Hepatocyte (in vitro differentiated cells): ENCODE data around the gene SYNDIG1. TPM values are rescaled to one million over a fixed set of nuclear protein-coding genes. Genes with fewer than 3 reads are reported as not detected.

Experiments used
- DNase-seq: peaks from one replicate; pipeline ENCODE4 v3.0.0-alpha.2; 2016; ENCODE audit warnings: low spot score
- H2AFZ ChIP-seq: fragments of 200-600 bp; sonication (generic); 2 replicates; pipeline ENCODE4 v1.6.0; 2016; ENCODE audit warnings: antibody characterized with exemption, mild to moderate bottlenecking
- H3K27ac ChIP-seq: fragments of 200-600 bp; sonication (generic); 2 replicates; pipeline ENCODE4 v1.5.1; 2016; ENCODE audit warnings: mild to moderate bottlenecking
- H3K27me3 ChIP-seq: fragments of 200-600 bp; sonication (generic); 2 replicates; pipeline ENCODE4 v1.6.1; 2016
- H3K36me3 ChIP-seq: fragments of 200-600 bp; sonication (generic); replicated peaks from 2 replicates; pipeline ENCODE4 v1.5.1; 2016; ENCODE audit warnings: low read depth; ENCODE audit not compliant: insufficient read depth
- H3K4me1 ChIP-seq: fragments of 200-600 bp; sonication (generic); 2 replicates; pipeline ENCODE4 v1.5.1; 2016; ENCODE audit warnings: mild to moderate bottlenecking, moderate library complexity; ENCODE audit not compliant: insufficient read depth
- H3K4me2 ChIP-seq: fragments of 200-600 bp; sonication (generic); 2 replicates; pipeline ENCODE4 v1.6.0; 2016
- H3K4me3 ChIP-seq: fragments of 200-600 bp; sonication (generic); 2 replicates; pipeline ENCODE4 v1.5.1; 2016; ENCODE audit warnings: mild to moderate bottlenecking
- H3K79me2 ChIP-seq: fragments of 200-600 bp; sonication (generic); 2 replicates; pipeline ENCODE4 v1.6.0; 2017; ENCODE audit warnings: mild to moderate bottlenecking
- H3K9me2 ChIP-seq: fragments of 200-600 bp; sonication (generic); replicated peaks from 2 replicates; pipeline ENCODE4 v1.6.0; 2017; ENCODE audit warnings: mild to moderate bottlenecking; ENCODE audit not compliant: insufficient read depth
- H3K9me3 ChIP-seq: fragments of 200-600 bp; sonication (generic); 2 replicates; pipeline ENCODE4 v1.5.1; 2016; ENCODE audit warnings: low read depth, mild to moderate bottlenecking
- H4K20me1 ChIP-seq: fragments of 200-600 bp; sonication (generic); 2 replicates; pipeline ENCODE4 v1.6.0; 2016; ENCODE audit warnings: mild to moderate bottlenecking; ENCODE audit not compliant: insufficient read depth, poor library complexity, severe bottlenecking
- CTCF ChIP-seq: fragments of 200-600 bp; sonication (generic); IDR thresholded peaks from 2 replicates; pipeline ENCODE4 v1.5.1; 2016; ENCODE audit warnings: antibody characterized with exemption, mild to moderate bottlenecking; ENCODE audit not compliant: poor library complexity
- EZH2 ChIP-seq: fragments of 200-600 bp; sonication (generic); IDR thresholded peaks from 2 replicates; pipeline ENCODE4 v1.6.1; 2016; ENCODE audit warnings: antibody characterized with exemption, mild to moderate bottlenecking, borderline replicate concordance
- EZH2phosphoT487 ChIP-seq: fragments of 200-600 bp; sonication (generic); IDR thresholded peaks from one replicate; pipeline ENCODE4 v1.6.1; 2018; ENCODE audit warnings: antibody characterized with exemption, mild to moderate bottlenecking, low read depth, moderate library complexity; ENCODE audit not compliant: unreplicated experiment, severe bottlenecking
- WGBS: methylation state at CpG from one replicate; pipeline ENCODE4 v1.1.6; 2016; ENCODE audit warnings: low lambda C conversion rate; ENCODE audit errors: missing lambda C conversion rate; 5-methylcytosine and 5-hydroxymethylcytosine counted together
- polyA plus RNA-seq: library from polyadenylated mRNA; unstranded; fragments of >200 nt; fragmentation: Nextera tagmentation; extraction: Ambion mirVana; gene quantifications from 2 replicates; pipeline ENCODE4 v1.2.1, GENCODE V29; 2016
- total RNA-seq: library from RNA; depleted of rRNA; stranded (reverse); fragments of >200 nt; gene quantifications from 2 replicates; pipeline ENCODE4 v1.2.3, GENCODE V29; 2014

Gene SYNDIG1
- total and polyA plus RNA-seq, 2 experiments from 2014 or later = 1.5 to 2.3 TPM

DNA sequence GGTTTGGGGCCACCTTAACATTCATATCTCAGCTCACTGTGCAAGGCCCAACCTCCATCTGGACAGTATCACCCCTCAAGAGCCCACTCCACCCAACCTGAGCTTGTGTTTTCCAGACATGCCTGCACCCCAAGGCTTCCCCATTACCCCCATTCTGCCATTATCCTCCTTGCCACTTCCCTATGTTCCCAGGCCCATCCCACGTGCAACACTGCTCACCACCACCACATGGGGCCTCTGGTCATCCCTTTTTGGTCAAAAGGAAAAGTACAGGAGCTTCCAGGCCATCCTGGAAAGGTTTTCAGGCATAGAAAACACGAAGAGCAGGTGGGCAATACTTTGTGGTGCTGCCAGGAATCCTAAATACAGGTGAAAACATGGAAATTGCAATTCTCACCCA is 140.3 kb downstream of the SYNDIG1 start:
- Histone ChIP-seq H3K4me1 (no peaks in the 10 kb centered on the region), H3K4me2 (no peak overlapping the region), H2AFZ (no peak overlapping the region), H4K20me1 (no peaks in the 10 kb centered on the region), H3K9me3 (no peaks in the 10 kb centered on the region), H3K9me2 (no peaks in the 10 kb centered on the region), H3K27ac (no peak overlapping the region), H3K79me2 (no peaks in the 10 kb centered on the region), H3K4me3 (no peak overlapping the region), H3K36me3 (no peaks in the 10 kb centered on the region), H3K27me3 (no peaks in the 10 kb centered on the region)
- WGBS = 67% methylated on average over 2 of the region's 2 CpGs
- TF ChIP-seq EZH2phosphoT487 = no peak
- no peak for TF ChIP-seq EZH2
- no peak for TF ChIP-seq CTCF
- DNase-seq = no peak

DNA sequence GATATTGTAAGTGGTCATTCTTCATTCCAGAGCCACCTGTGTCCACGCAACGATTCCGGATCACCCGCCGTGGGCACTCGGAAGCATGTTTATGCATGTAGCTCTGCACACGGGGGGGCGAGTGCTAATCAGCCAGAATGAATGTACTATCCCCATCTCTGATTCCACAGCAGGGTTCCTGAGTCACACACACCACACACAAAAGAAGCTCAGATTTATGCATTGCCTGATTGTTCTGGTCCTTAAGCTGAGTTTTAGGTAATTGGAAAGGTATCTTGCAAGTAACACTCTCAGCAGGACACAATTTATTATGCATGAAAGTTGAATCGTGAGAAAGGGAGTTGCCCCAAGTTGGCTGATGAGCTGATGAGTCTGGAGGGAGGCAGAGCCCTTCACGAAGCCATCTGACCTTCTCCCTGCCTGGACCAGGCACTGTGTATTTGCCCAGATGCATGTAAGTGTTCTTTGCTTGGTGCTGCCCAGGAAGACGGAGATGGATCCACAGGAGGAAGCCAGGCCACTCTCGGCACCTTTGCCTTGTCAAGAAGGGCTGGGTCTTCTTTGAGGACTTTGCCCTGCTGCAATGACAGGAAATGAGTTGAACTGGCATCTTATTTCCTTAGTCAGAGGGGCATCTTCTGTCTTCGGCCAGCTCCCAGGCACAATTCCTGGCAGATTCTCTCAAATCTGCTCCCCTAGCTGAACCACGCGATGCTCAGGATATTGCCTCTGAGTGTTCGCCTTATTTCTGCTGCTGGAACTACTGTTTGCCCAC is 141.1 kb downstream of the SYNDIG1 start:
- Histone ChIP-seq H4K20me1 (no peaks in the 10 kb centered on the region), H3K27ac (no peak overlapping the region), H3K79me2 (no peaks in the 10 kb centered on the region), H2AFZ (no peak overlapping the region), H3K4me1 (no peaks in the 10 kb centered on the region), H3K9me3 (no peaks in the 10 kb centered on the region), H3K9me2 (no peaks in the 10 kb centered on the region), H3K4me3 (no peak overlapping the region), H3K36me3 (no peaks in the 10 kb centered on the region), H3K27me3 (no peaks in the 10 kb centered on the region), H3K4me2 (no peak overlapping the region)
- no peak for DNase-seq
- TF ChIP-seq EZH2phosphoT487 = no peak
- no peak for TF ChIP-seq EZH2
- TF ChIP-seq CTCF = no peak
- WGBS = 77% methylated on average over 16 of the region's 16 CpGs

- H3K9me3 ChIP-seq = no peaks in the 10 kb centered on the region
- TF ChIP-seq EZH2 (no peak), CTCF (no peak), EZH2phosphoT487 (no peak)
- no peak for DNase-seq
- H3K36me3 ChIP-seq = no peaks in the 10 kb centered on the region
- H3K4me3 ChIP-seq = no peak overlapping the region
- H3K27ac ChIP-seq = no peak overlapping the region
- no peaks in the 10 kb centered on the region for H3K27me3 ChIP-seq
- WGBS = 84% methylated on average over 5 of the region's 5 CpGs
- no peak overlapping the region for H3K4me2 ChIP-seq
- H3K4me1 ChIP-seq = no peaks in the 10 kb centered on the region
- no peaks in the 10 kb centered on the region for H3K9me2 ChIP-seq
- no peaks in the 10 kb centered on the region for H4K20me1 ChIP-seq
- no peak overlapping the region for H2AFZ ChIP-seq
- no peaks in the 10 kb centered on the region for H3K79me2 ChIP-seq
Observed at GRCh38 chr20:24611360-24612140, 142.1 kb downstream of the SYNDIG1 start.
